ENCODE results near the gene C3orf20.

DNA sequence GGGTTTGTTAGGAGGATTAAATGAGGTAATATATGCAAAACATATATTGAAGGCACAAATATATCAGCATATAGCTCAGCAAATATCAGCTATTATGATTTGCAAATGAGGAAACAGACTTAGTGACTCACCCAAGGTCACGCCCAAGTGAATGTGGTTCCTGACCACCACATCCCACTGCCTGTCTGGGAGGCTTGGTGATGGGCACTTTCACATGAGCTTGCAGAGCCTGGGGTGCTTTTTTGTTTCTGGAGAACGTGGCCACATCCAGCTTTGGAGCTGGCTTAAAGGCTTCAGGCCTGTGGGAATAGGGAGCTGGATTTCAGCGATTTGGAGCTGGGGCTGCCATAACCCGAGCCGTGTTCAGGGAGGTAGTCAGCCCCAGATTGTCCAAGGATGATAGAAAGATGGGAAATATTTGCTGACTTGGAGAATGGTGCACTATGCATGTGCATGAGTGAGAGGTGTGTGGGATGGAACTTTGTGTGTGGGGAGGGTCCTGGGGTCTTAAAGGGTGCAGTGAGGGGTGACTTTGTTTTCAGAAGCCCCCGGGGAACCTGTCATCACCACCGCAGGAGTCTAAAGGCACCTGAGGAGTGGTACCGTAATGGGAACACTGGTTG, 131.8 kb downstream of the C3orf20 start:
- TF ChIP-seq, protein P1, sequence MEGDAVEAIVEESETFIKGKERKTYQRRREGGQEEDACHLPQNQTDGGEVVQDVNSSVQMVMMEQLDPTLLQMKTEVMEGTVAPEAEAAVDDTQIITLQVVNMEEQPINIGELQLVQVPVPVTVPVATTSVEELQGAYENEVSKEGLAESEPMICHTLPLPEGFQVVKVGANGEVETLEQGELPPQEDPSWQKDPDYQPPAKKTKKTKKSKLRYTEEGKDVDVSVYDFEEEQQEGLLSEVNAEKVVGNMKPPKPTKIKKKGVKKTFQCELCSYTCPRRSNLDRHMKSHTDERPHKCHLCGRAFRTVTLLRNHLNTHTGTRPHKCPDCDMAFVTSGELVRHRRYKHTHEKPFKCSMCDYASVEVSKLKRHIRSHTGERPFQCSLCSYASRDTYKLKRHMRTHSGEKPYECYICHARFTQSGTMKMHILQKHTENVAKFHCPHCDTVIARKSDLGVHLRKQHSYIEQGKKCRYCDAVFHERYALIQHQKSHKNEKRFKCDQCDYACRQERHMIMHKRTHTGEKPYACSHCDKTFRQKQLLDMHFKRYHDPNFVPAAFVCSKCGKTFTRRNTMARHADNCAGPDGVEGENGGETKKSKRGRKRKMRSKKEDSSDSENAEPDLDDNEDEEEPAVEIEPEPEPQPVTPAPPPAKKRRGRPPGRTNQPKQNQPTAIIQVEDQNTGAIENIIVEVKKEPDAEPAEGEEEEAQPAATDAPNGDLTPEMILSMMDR (conservative IDR thresholded peaks at IDR 0.05; ENCODE audit: low read depth, low read length) = no peak
- TF ChIP-seq EZH2 (IDR thresholded peaks at IDR 0.05; ENCODE audit: low read length, unreplicated experiment) (no peak), EZH2phosphoT487 (IDR thresholded peaks at IDR 0.05; ENCODE audit: borderline replicate concordance, low read length) (no peak)

Data from PC-3 (cell line).